Neuron (in vitro differentiated cells): ENCODE data around the gene DPH1.
"Not testable (repeated sequence)": the region's sequence is repeated elsewhere in the genome, so short reads cannot be mapped to it uniquely, and the experiment has no call there.

Experiments
- H2AFZ ChIP-seq: one replicate; pipeline ENCODE4 v1.6.1; 2013; ENCODE audit warnings: low read depth, mild to moderate bottlenecking, inconsistent platforms, low read length, moderate library complexity
- H3K27me3 ChIP-seq: one replicate; pipeline ENCODE4 v1.6.1; 2013; ENCODE audit warnings: low read length; ENCODE audit not compliant: insufficient read depth
- H3K36me3 ChIP-seq: one replicate; pipeline ENCODE4 v1.6.1; 2013; ENCODE audit warnings: low read length; ENCODE audit not compliant: insufficient read depth
- H3K4me1 ChIP-seq: one replicate; pipeline ENCODE4 v1.6.1; 2013; ENCODE audit warnings: low read length; ENCODE audit not compliant: insufficient read depth
- H3K4me3 ChIP-seq: 2 replicates; pipeline ENCODE4 v1.5.1; 2013; ENCODE audit warnings: mild to moderate bottlenecking, low read length, moderate library complexity
- H3K9me3 ChIP-seq: one replicate; pipeline ENCODE4 v1.6.1; 2013; ENCODE audit warnings: low read length

DPH1 gene

GRCh38 chr17:2029911-2030778 lies at the start of gene DPH1:
DPH1 (plus strand) TSS chr17:2030153; CDS start chr17:2030170, 17 bp downstream.
- Histone ChIP-seq H3K27me3 (peaks cover 24% of the 10 kb centered on the region), H3K9me3 (no peaks in the 10 kb centered on the region), H3K36me3 (no peaks in the 10 kb centered on the region), H2AFZ (peak within 1 kb of the TSS; percentile 76), H3K4me3 (peak within 1 kb of the TSS; percentile 92), H3K4me1 (peaks cover 13% of the 10 kb centered on the region)

- H3K36me3 ChIP-seq: no peaks in the 10 kb centered on the region
- H3K27me3 ChIP-seq: peaks cover 28% of the 10 kb centered on the region
- no peak overlapping the region for H3K4me3 ChIP-seq
- H3K4me1 ChIP-seq: peaks cover 6% of the 10 kb centered on the region
- no peaks in the 10 kb centered on the region for H3K9me3 ChIP-seq
- no peak overlapping the region for H2AFZ ChIP-seq
These were observed 49.2 kb upstream of the DPH1 start for GRCh38 chr17:1980665-1981250.

DNA sequence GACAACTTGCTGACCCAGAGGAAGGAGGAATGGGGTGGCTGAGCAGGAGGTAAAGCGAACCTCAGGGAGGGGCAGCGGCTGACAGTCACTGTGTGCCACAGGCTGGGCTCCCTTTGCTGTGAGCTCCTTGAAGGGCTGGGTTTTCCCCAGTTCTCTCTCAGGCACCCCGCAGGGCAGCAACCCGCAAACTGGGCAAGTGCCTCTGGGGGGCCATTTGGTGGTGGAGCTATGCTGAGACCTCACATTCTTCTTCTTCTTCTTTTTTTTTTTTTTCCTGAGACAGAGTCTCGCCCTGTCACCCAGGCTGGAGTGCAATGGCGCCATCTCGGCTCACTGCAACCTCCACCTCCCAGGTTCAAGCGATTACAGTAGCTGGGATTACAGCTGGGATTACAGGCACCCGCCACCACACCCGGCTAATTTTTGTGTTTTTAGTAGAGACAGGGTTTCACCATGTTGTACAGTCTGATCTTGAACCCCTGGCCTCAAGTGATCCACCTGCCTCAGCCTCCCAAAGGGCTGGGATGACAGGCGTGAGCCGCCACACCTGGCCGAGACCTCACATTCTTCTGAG lies 47.1 kb upstream of the DPH1 start:
- H3K36me3 ChIP-seq, H3K4me1 ChIP-seq, H3K4me3 ChIP-seq, H2AFZ ChIP-seq, H3K9me3 ChIP-seq: not testable (repeated sequence)
- H3K27me3 ChIP-seq: peaks cover 13% of the 10 kb centered on the region

GRCh38 chr17:1985093-1985492 lies 44.9 kb upstream of the DPH1 start:
- Histone ChIP-seq H3K4me1 (no peaks in the 10 kb centered on the region), H3K4me3 (no peak overlapping the region), H3K9me3 (no peaks in the 10 kb centered on the region), H3K36me3 (no peaks in the 10 kb centered on the region), H3K27me3 (peaks cover 2% of the 10 kb centered on the region), H2AFZ (no peak overlapping the region)

DNA sequence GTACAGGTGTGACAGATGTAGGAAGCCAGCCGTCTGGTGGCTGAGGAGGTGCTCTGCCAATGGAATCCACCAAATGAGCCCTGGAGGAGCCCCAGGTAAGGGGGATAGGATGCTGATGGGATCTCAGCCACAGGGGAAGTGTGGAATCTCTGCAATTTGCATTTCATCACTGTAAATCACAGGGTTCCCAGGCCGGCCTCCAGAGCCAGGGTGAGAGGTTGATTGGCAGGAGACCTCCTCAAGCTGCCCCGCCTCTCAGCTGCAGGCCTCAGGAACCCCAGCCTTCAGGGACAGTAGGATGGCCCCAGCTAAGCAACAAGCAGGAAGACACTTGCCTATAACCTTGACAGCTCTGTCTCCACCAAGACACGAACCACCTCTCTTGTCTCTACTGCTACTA lies 44.3 kb upstream of the DPH1 start:
- Histone ChIP-seq H3K36me3 (no peaks in the 10 kb centered on the region), H3K4me3 (no peak overlapping the region), H2AFZ (no peak overlapping the region), H3K27me3 (peaks cover 2% of the 10 kb centered on the region), H3K9me3 (no peaks in the 10 kb centered on the region), H3K4me1 (no peaks in the 10 kb centered on the region)

- Histone ChIP-seq H3K9me3 (no peaks in the 10 kb centered on the region), H2AFZ (no peak overlapping the region), H3K36me3 (no peaks in the 10 kb centered on the region), H3K27me3 (peaks cover 2% of the 10 kb centered on the region), H3K4me3 (no peak overlapping the region), H3K4me1 (no peaks in the 10 kb centered on the region)
These were observed 43.0 kb upstream of the DPH1 start for GRCh38 chr17:1986783-1987451.

DNA sequence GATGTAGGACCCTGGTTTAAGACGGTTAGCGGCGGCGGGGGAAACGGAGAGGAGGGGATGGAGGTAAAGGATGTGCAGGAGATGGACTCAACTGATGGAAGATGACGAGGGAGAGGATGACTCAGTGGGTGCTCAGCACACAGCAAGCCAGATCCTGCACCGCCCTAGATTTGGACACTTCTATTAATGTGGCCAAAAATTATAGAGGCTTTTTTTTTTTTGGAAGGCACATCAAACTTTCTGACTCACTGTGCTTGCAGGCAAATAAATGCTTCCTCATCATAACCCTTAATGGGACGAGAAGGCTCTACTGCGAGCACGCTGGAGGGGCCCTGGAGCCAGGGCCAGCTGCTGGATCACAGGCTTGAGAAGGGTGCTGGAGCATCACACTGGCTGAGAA lies 40.8 kb upstream of the DPH1 start:
- Histone ChIP-seq H3K4me1 (no peaks in the 10 kb centered on the region), H3K27me3 (peaks cover 2% of the 10 kb centered on the region), H3K9me3 (no peaks in the 10 kb centered on the region), H3K4me3 (no peak overlapping the region), H3K36me3 (no peaks in the 10 kb centered on the region), H2AFZ (no peak overlapping the region)

GRCh38 chr17:1992541-1992940 lies 37.4 kb upstream of the DPH1 start:
- H2AFZ ChIP-seq: no peak overlapping the region
- no peaks in the 10 kb centered on the region for H3K9me3 ChIP-seq
- no peaks in the 10 kb centered on the region for H3K27me3 ChIP-seq
- no peaks in the 10 kb centered on the region for H3K36me3 ChIP-seq
- H3K4me1 ChIP-seq: peaks cover 17% of the 10 kb centered on the region
- no peak overlapping the region for H3K4me3 ChIP-seq

- Histone ChIP-seq H3K4me3 (no peak overlapping the region), H3K27me3 (no peaks in the 10 kb centered on the region), H3K9me3 (no peaks in the 10 kb centered on the region), H3K4me1 (peaks cover 23% of the 10 kb centered on the region), H3K36me3 (no peaks in the 10 kb centered on the region), H2AFZ (no peak overlapping the region)
These were observed 35.2 kb upstream of the DPH1 start for GRCh38 chr17:1994707-1995106.

- Histone ChIP-seq H3K27me3 (no peaks in the 10 kb centered on the region), H3K4me3 (no peak overlapping the region), H3K9me3 (no peaks in the 10 kb centered on the region), H3K36me3 (no peaks in the 10 kb centered on the region), H2AFZ (no peak overlapping the region), H3K4me1 (peaks cover 29% of the 10 kb centered on the region)
These were observed 34.5 kb upstream of the DPH1 start for GRCh38 chr17:1995321-1995892.

DNA sequence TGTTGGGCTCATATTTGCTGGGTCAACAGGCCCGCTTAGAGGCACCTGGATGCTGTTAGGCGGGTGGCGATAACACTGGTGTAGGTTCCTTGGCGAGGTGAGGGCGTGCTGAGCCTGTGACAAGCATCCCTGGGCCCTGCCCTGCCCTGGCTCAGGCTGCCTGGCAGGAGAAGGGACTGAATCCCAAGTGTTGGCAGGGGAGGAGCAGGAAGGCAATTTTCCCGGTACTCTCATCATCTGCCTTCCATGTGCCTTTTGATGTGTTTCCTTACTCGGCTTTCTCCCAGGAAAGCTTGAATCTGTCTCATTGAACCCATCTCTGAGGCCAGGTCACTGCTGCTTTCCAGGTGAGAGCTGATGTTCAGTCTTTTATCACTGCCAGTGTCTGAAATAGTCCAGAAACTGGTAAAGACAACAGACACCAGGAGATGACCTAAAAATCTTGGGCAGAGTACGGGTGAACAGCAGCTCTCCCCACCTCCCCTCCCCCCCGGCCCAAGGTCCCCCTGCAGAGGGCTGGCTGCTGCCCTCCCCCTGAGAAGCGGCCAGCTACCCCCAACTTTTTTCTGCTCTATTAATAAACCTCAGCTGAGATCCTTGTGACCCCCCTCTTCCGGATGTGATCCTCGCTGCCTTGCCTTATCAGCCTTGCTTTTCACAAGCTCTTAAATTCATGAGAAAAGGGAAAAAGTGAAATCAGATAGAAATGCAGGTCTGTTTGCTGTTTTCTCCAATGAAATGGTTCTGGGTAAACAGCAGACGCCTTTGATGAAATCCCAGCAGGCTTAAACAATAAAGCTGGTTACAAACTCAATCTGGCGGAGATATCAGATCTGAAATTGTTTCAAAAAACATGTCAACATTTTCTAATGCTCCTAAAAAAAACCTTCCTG lies 33.8 kb upstream of the DPH1 start:
- Histone ChIP-seq H3K27me3 (no peaks in the 10 kb centered on the region), H2AFZ (no peak overlapping the region), H3K36me3 (no peaks in the 10 kb centered on the region), H3K9me3 (no peaks in the 10 kb centered on the region), H3K4me1 (peaks cover 29% of the 10 kb centered on the region), H3K4me3 (no peak overlapping the region)

DNA sequence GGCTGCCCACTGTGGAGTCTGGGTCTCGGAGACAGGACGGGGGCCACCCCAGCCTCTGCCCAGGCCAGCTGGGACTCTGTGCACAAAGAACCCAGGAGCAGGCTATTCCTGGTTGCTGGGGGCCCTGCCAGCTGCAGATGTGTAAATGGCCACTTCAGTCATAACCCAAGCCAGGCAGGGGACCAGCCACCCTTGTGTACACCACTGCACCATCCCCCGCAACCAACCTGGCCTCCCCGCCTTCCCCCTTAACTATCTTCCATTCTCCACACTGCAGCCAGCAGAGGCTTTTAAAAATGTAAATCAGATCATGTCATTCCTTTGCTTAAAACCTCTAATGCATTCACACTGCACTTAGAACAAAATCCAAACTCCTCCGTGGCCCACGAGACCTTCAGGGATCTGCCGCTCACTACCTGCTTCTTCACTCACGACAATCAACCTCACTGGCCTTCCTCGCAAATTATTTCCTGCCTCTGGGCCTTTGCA lies 33.1 kb upstream of the DPH1 start:
- H2AFZ ChIP-seq: no peak overlapping the region
- H3K36me3 ChIP-seq: no peaks in the 10 kb centered on the region
- H3K4me1 ChIP-seq: peaks cover 29% of the 10 kb centered on the region
- H3K27me3 ChIP-seq: no peaks in the 10 kb centered on the region
- H3K4me3 ChIP-seq: no peak overlapping the region
- no peaks in the 10 kb centered on the region for H3K9me3 ChIP-seq
